SK-N-SH (cell line): ENCODE results near the gene BSG. TPM values are rescaled to one million over a fixed set of nuclear protein-coding genes. Genes with fewer than 3 reads are reported as not detected.
A peak's percentile ranks its signal among the peaks of the same experiment; 100 is the strongest.

Experiments used
- CTCF ChIA-PET: fragments of 300-600, 350-600 bp; formaldehyde crosslinking; extraction: SDS; loops from one replicate; lab custom pipeline; 2021; lab: Yijun Ruan, JAX
- POLR2A ChIA-PET: fragments of 350-600 bp; sonication (Branson Sonifier 250); formaldehyde crosslinking; extraction: SDS; loops from one replicate; lab custom pipeline; 2020; ENCODE audit warnings: antibody characterized with exemption, inconsistent platforms; lab: Yijun Ruan, JAX
- DNase-seq: peaks from one replicate; pipeline ENCODE4 v3.0.0; 2012
- H2AFZ ChIP-seq: fragments of 200-600 bp; sonication (generic); 2 replicates; pipeline ENCODE4 v1.8.1; 2016; ENCODE audit warnings: antibody characterized with exemption, mild to moderate bottlenecking, low read depth
- H3F3A ChIP-seq: fragments of 200-600 bp; sonication (generic); replicated peaks from 2 replicates; pipeline ENCODE3; 2016; ENCODE audit warnings: antibody characterized with exemption, mild to moderate bottlenecking; ENCODE audit not compliant: insufficient read depth
- H3K27ac ChIP-seq, 2 experiments: fragments of 200-500 bp in 1 of 2; fragments of 200-600 bp in 1 of 2; sonication (Bioruptor generic) in 1 of 2; sonication (generic), shearing (Covaris generic) in 1 of 2; 2 replicates each; pipeline versions ENCODE4 v1.5.1 to v1.6.1; 2014 to 2016; ENCODE audit warnings: low read depth in 2 of 2, inconsistent platforms in 1 of 2, low read length in 1 of 2, mild to moderate bottlenecking in 1 of 2, mixed read lengths in 1 of 2
- H3K27me3 ChIP-seq: fragments of 200-600 bp; sonication (generic), shearing (Covaris generic); 2 replicates; pipeline ENCODE4 v1.6.1; 2016; ENCODE audit warnings: mixed run types; ENCODE audit not compliant: insufficient read depth
- H3K36me3 ChIP-seq, 2 experiments: fragments of 200-500 bp in 1 of 2; fragments of 200-600 bp in 1 of 2; sonication (Bioruptor generic) in 1 of 2; sonication (generic) in 1 of 2; replicated peaks in 1 of 2; 2 replicates each; pipeline versions ENCODE3 to v1.5.1; 2014 to 2016; ENCODE audit warnings: low read length in 1 of 2, mild to moderate bottlenecking in 1 of 2; ENCODE audit not compliant: insufficient read depth in 2 of 2, control insufficient read depth in 1 of 2
- H3K4me1 ChIP-seq, 2 experiments: fragments of 200-500 bp in 1 of 2; fragments of 200-600 bp in 1 of 2; sonication (Bioruptor generic) in 1 of 2; sonication (generic), shearing (Covaris generic) in 1 of 2; 2 replicates each; pipeline versions ENCODE4 v1.5.1 to v1.6.1; 2014 to 2016; ENCODE audit warnings: low read depth in 1 of 2, low read length in 1 of 2, mixed run types in 1 of 2; ENCODE audit not compliant: insufficient read depth in 2 of 2, control insufficient read depth in 1 of 2
- H3K4me2 ChIP-seq: fragments of 200-600 bp; sonication (generic), shearing (Covaris generic); 2 replicates; pipeline ENCODE4 v1.6.1; 2017; ENCODE audit warnings: mixed run types
- H3K4me3 ChIP-seq, 2 experiments: fragments of 200-500 bp in 1 of 2; fragments of 200-600 bp in 1 of 2; sonication (Bioruptor generic) in 1 of 2; sonication (generic), shearing (Covaris generic) in 1 of 2; 2 replicates each; pipeline versions ENCODE4 v1.5.1 to v1.8.1; 2014 to 2016; ENCODE audit warnings: low read depth in 2 of 2, inconsistent platforms in 1 of 2, low read length in 1 of 2, mild to moderate bottlenecking in 1 of 2, mixed read lengths in 1 of 2, moderate library complexity in 1 of 2
- H3K79me2 ChIP-seq: fragments of 200-600 bp; sonication (generic); 2 replicates; pipeline ENCODE4 v1.8.1; 2017; ENCODE audit warnings: mild to moderate bottlenecking; ENCODE audit not compliant: insufficient read depth
- H3K9ac ChIP-seq: fragments of 200-600 bp; sonication (generic); 2 replicates; pipeline ENCODE4 v1.6.1; 2017; ENCODE audit warnings: mixed run types
- H3K9me2 ChIP-seq: fragments of 200-600 bp; sonication (generic); 2 replicates; pipeline ENCODE4 v1.6.1; 2017; ENCODE audit warnings: mixed run types
- H3K9me3 ChIP-seq: fragments of 200-600 bp; sonication (generic); 2 replicates; pipeline ENCODE4 v1.6.1; 2017; ENCODE audit warnings: mixed run types, mild to moderate bottlenecking, moderate library complexity
- H4K20me1 ChIP-seq: fragments of 200-600 bp; sonication (generic); 2 replicates; pipeline ENCODE4 v1.6.1; 2017; ENCODE audit warnings: mild to moderate bottlenecking, mixed run types; ENCODE audit not compliant: insufficient read depth
- EZH2phosphoT487 ChIP-seq: fragments of 200-600 bp; sonication (generic); IDR thresholded peaks from 2 replicates; pipeline ENCODE4 v1.6.1; 2017; ENCODE audit warnings: low read depth, mixed run types, mild to moderate bottlenecking, antibody characterized with exemption, moderate library complexity, borderline replicate concordance
- FOSL2 ChIP-seq: IDR thresholded peaks from 2 replicates; pipeline ENCODE4 v1.4.0; 2012; ENCODE audit warnings: low read depth, mild to moderate bottlenecking, moderate library complexity, borderline replicate concordance
- FOXJ3 ChIP-seq: sonication (generic); formaldehyde crosslinking; IDR thresholded peaks from 2 replicates; pipeline ENCODE4 v1.5.1; 2020; ENCODE audit warnings: mild to moderate bottlenecking, missing genetic modification reagents
- JUND ChIP-seq: IDR thresholded peaks from 2 replicates; pipeline ENCODE4 v1.4.0; 2012
- MAX ChIP-seq: IDR thresholded peaks from 2 replicates; pipeline ENCODE4 v1.4.0; 2012; ENCODE audit warnings: low read depth
- PBX3 ChIP-seq: IDR thresholded peaks from 2 replicates; pipeline ENCODE4; 2012
- POLR2AphosphoS5 ChIP-seq: IDR thresholded peaks from 2 replicates; pipeline ENCODE4 v1.6.1; 2012; ENCODE audit warnings: low read depth, low read length
- RAD21 ChIP-seq: IDR thresholded peaks from 2 replicates; pipeline ENCODE4 v1.6.1; 2012; ENCODE audit warnings: mild to moderate bottlenecking, low read length
- RCOR1 ChIP-seq: fragments of 150-350 bp; IDR thresholded peaks from 2 replicates; pipeline ENCODE4 v1.6.1; 2017; ENCODE audit warnings: antibody characterized with exemption, low read length
- REST ChIP-seq: IDR thresholded peaks from 2 replicates; pipeline ENCODE4 v1.6.1; 2012; ENCODE audit warnings: mild to moderate bottlenecking, low read depth, low read length, moderate library complexity
- RFX5 ChIP-seq: IDR thresholded peaks from 2 replicates; pipeline ENCODE4 v1.6.1; 2012; ENCODE audit warnings: mild to moderate bottlenecking, improper control_type of control experiment, low read length
- USF1 ChIP-seq: IDR thresholded peaks from 2 replicates; pipeline ENCODE4 v1.4.0; 2012; ENCODE audit warnings: low read depth, borderline replicate concordance
- WGBS: methylation state at CpG from one replicate; pipeline ENCODE4 v1.1.6; 2017; ENCODE audit warnings: low lambda C conversion rate; 5-methylcytosine and 5-hydroxymethylcytosine counted together
- polyA plus RNA-seq, 3 experiments: library from polyadenylated mRNA; depleted of rRNA; stranded (reverse); fragments of >200 nt; gene quantifications; 2 replicates each; pipeline ENCODE4 v1.2.3, GENCODE V29; 2012

The BSG gene
- polyA plus RNA-seq, 1 of the 3 experiments (the other 2 are of a cell fraction), result 835 TPM

GRCh38 chr19:548886-549830, 23.2 kb upstream of the BSG start:
- TF ChIP-seq PBX3 (no peak), RCOR1 (no peak), RAD21 (peak; percentile 28), POLR2AphosphoS5 (no peak), FOSL2 (no peak), MAX (no peak), USF1 (no peak), FOXJ3 (no peak)
- ChIA-PET CTCF (interaction anchor here (1.1 to 6.1 kb wide), 6 partner anchors 8 to 79 kb away, joined by 3 to 23 read pairs (median 5); partner anchors contain the start of gene CDC34), POLR2A (no interaction called here)
- no peak overlapping the region for H3K9ac ChIP-seq
- no peaks in the 10 kb centered on the region for H3K9me3 ChIP-seq
- no peak overlapping the region for H2AFZ ChIP-seq
- no peaks in the 10 kb centered on the region for H3F3A ChIP-seq
- 24% methylated on average over 5 of the region's 52 CpGs for WGBS
- DNase-seq, result peak; percentile 75
- no peaks in the 10 kb centered on the region for H3K9me2 ChIP-seq
- no peaks in the 10 kb centered on the region for H3K27me3 ChIP-seq
- H3K79me2 ChIP-seq, result no peaks in the 10 kb centered on the region
- H3K36me3 ChIP-seq, result no peaks in the 10 kb centered on the region
- peaks cover 0 to 4% of the 10 kb centered on the region in 2 experiments; a peak in 1 of 4 replicates for H3K4me1 ChIP-seq
- no peak overlapping the region for H3K4me2 ChIP-seq
- no peak overlapping the region for H3K27ac ChIP-seq
- no peak overlapping the region for H3K4me3 ChIP-seq
- H4K20me1 ChIP-seq, result no peaks in the 10 kb centered on the region

- Histone ChIP-seq H4K20me1 (no peaks in the 10 kb centered on the region), H3K27ac (no peak overlapping the region), H3K79me2 (no peaks in the 10 kb centered on the region), H3K27me3 (no peaks in the 10 kb centered on the region), H3K4me3 (no peak overlapping the region), H3K4me2 (no peak overlapping the region), H3K4me1 (peaks cover 0 to 4% of the 10 kb centered on the region in 2 experiments; a peak in 1 of 4 replicates), H3F3A (no peaks in the 10 kb centered on the region), H3K9ac (no peak overlapping the region), H3K9me3 (no peaks in the 10 kb centered on the region), H3K36me3 (no peaks in the 10 kb centered on the region), H3K9me2 (no peaks in the 10 kb centered on the region), H2AFZ (no peak overlapping the region)
- DNase-seq, result no peak
- ChIA-PET CTCF (interaction anchor here (0.7 to 1.2 kb wide), 2 partner anchors 8 to 30 kb away, joined by 3 read pairs; no protein-coding TSS in a partner anchor), POLR2A (interaction anchor here (1.4 kb wide), 1 partner anchor 24 kb away, joined by 5 read pairs; the partner anchor contains the start of gene CDC34)
- 81% methylated on average over 16 of the region's 20 CpGs for WGBS
- TF ChIP-seq JUND (no peak), REST (no peak), RFX5 (no peak), EZH2phosphoT487 (no peak), USF1 (no peak)
These were observed 17.6 kb upstream of the BSG start for GRCh38 chr19:554817-555216.
